ENCODE data around the gene GATC.

- no peak for TF ChIP-seq POLR2A (IDR thresholded peaks at IDR 0.05)
- TF ChIP-seq CTCF (IDR thresholded peaks at IDR 0.05), result no peak
Observed at GRCh38 chr12:120498870-120499515, 52.7 kb downstream of the GATC start.
